ENCODE measurements around the gene VSTM4.

DNA sequence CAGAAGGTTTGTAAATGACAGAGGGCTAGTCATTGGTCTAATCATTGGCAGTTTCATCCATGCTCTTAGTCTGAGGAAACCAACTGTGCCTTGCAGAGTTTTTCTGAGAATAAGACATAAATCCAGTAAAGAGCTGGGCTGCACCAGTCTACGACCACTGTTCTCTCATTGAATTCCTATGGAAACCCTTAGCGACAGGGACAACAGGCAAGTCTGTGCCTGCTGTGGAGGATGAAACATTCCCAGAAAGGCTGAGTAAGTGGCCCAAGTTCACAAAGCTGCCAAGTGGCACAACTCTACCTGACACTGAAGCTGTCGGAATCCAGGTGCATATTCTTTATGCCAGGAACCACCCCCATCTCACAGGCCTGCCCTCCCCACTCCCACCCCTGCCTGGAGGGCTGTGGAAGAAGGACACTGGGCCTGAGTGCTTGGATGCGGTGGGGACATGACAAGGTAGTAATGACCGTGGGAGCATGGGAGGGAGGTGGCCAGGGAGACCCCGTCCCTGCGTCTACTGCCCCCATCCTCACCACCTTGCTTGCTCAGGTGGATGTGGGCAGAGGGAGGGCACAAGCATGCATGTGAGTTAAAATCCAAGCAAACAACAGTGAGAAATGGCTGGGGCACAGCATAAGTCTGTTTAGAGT is 58.0 kb downstream of the VSTM4 start:
- TF ChIP-seq, protein P1, sequence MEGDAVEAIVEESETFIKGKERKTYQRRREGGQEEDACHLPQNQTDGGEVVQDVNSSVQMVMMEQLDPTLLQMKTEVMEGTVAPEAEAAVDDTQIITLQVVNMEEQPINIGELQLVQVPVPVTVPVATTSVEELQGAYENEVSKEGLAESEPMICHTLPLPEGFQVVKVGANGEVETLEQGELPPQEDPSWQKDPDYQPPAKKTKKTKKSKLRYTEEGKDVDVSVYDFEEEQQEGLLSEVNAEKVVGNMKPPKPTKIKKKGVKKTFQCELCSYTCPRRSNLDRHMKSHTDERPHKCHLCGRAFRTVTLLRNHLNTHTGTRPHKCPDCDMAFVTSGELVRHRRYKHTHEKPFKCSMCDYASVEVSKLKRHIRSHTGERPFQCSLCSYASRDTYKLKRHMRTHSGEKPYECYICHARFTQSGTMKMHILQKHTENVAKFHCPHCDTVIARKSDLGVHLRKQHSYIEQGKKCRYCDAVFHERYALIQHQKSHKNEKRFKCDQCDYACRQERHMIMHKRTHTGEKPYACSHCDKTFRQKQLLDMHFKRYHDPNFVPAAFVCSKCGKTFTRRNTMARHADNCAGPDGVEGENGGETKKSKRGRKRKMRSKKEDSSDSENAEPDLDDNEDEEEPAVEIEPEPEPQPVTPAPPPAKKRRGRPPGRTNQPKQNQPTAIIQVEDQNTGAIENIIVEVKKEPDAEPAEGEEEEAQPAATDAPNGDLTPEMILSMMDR (IDR thresholded peaks at IDR 0.05; ENCODE audit: low read depth, low read length, poor library complexity, severe bottlenecking), result no peak
- TF ChIP-seq EZH2phosphoT487 (IDR thresholded peaks at IDR 0.05; ENCODE audit: borderline replicate concordance, low read length), result no peak

All from DOHH2 (cell line).